ENCODE data around the gene GPR162.

Gene GPR162

GRCh38 chr12:6861391-6861790 is 39.8 kb downstream of the GPR162 start:
- TF ChIP-seq POLR2AphosphoS5 (IDR thresholded peaks at IDR 0.05; ENCODE audit: low read depth, low read length) = no peak
- TF ChIP-seq FOXP2 (optimal IDR thresholded peaks at IDR 0.05; ENCODE audit: borderline replicate concordance, extremely low read depth, extremely low read length, insufficient read depth) = no peak
- TF ChIP-seq TAF1 (IDR thresholded peaks at IDR 0.05; ENCODE audit: borderline replicate concordance, insufficient read depth, low read length) = no peak
- no peak for TF ChIP-seq REST (IDR thresholded peaks at IDR 0.05; ENCODE audit: insufficient read depth in 1 of 2, low read depth in 2 of 2, low read length in 2 of 2)
- no peak for TF ChIP-seq SIN3A (IDR thresholded peaks at IDR 0.05; ENCODE audit: borderline replicate concordance, insufficient read depth, low read length)

DNA sequence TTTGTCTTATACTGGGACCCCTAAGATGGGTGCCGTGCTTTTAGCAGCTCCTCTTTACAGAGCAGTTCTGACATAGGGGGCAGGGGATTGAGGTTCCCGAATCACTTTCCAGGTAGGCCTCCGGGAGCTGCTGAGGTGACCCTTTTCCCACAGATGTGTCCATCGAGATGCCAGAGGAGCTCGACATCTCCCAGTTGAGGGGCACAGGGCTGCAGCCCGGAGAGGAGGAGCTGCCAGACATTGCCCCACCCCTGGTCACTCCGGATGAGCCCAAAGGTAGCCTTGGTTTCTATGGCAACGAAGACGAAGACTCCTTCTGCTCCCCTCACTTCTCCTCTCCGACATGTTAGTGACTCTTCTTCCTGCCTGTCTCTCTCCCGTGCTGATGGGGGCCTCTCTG is 41.4 kb downstream of the GPR162 start:
- TF ChIP-seq POLR2AphosphoS5 (IDR thresholded peaks at IDR 0.05; ENCODE audit: low read depth, low read length) = no peak
- TF ChIP-seq REST (IDR thresholded peaks at IDR 0.05; ENCODE audit: insufficient read depth in 1 of 2, low read depth in 2 of 2, low read length in 2 of 2) = no peak
- TF ChIP-seq TAF1 (IDR thresholded peaks at IDR 0.05; ENCODE audit: borderline replicate concordance, insufficient read depth, low read length) = no peak
- TF ChIP-seq FOXP2 (optimal IDR thresholded peaks at IDR 0.05; ENCODE audit: borderline replicate concordance, extremely low read depth, extremely low read length, insufficient read depth) = no peak
- TF ChIP-seq SIN3A (IDR thresholded peaks at IDR 0.05; ENCODE audit: borderline replicate concordance, insufficient read depth, low read length) = no peak

DNA sequence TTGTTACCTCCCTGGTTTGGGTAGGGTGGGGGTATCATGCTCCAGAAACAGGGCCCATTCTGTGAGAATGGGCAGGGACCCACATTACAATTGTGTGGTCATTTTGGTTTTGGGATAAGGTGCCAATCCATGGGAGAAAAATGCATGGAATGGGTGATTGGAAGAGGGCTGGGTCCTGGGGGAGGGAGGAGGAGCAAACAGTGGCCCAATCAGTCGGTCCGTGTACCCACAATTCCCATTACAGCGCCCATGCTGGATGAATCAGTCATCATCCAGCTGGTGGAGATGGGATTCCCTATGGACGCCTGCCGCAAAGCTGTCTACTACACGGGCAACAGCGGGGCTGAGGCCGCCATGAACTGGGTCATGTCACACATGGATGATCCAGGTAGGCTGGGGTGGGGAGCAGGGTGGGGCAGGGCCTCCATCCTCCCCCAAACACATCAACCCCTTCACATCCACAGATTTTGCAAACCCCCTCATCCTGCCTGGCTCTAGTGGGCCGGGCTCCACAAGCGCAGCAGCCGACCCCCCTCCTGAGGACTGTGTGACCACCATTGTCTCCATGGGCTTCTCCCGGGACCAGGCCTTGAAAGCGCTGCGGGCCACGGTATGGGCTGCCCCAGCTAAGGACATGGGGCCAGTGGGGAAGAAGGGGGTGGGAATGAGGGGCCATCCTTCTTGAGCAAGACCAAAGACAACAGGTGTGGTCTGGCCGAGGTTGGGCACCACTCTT is 42.1 kb downstream of the GPR162 start:
- TF ChIP-seq POLR2AphosphoS5 (IDR thresholded peaks at IDR 0.05; ENCODE audit: low read depth, low read length) = no peak
- TF ChIP-seq REST (IDR thresholded peaks at IDR 0.05; ENCODE audit: insufficient read depth in 1 of 2, low read depth in 2 of 2, low read length in 2 of 2) = no peak
- TF ChIP-seq SIN3A (IDR thresholded peaks at IDR 0.05; ENCODE audit: borderline replicate concordance, insufficient read depth, low read length) = no peak
- no peak for TF ChIP-seq FOXP2 (optimal IDR thresholded peaks at IDR 0.05; ENCODE audit: borderline replicate concordance, extremely low read depth, extremely low read length, insufficient read depth)
- no peak for TF ChIP-seq TAF1 (IDR thresholded peaks at IDR 0.05; ENCODE audit: borderline replicate concordance, insufficient read depth, low read length)

GRCh38 chr12:6866163-6866919 is 44.7 kb downstream of the GPR162 start:
- no peak for TF ChIP-seq TAF1 (IDR thresholded peaks at IDR 0.05; ENCODE audit: borderline replicate concordance, insufficient read depth, low read length)
- TF ChIP-seq FOXP2 (optimal IDR thresholded peaks at IDR 0.05; ENCODE audit: borderline replicate concordance, extremely low read depth, extremely low read length, insufficient read depth) = no peak
- no peak for TF ChIP-seq REST (IDR thresholded peaks at IDR 0.05; ENCODE audit: insufficient read depth in 1 of 2, low read depth in 2 of 2, low read length in 2 of 2)
- no peak for TF ChIP-seq SIN3A (IDR thresholded peaks at IDR 0.05; ENCODE audit: borderline replicate concordance, insufficient read depth, low read length)
- no peak for TF ChIP-seq POLR2AphosphoS5 (IDR thresholded peaks at IDR 0.05; ENCODE audit: low read depth, low read length)
